Nephron progenitor cell (in vitro differentiated cells): ENCODE results near the gene MSI2.

Experiments
- DNase-seq: peaks from one replicate; pipeline ENCODE4 v3.0.0; 2021
- H3K27ac Mint-ChIP-seq: 2 replicates; pipeline ENCODE4 v1.8.0; 2021; ENCODE audit warnings: mild to moderate bottlenecking, moderate library complexity, mixed read lengths
- H3K27me3 Mint-ChIP-seq: 2 replicates; pipeline ENCODE4 v1.8.0; 2021; ENCODE audit warnings: mild to moderate bottlenecking, low read depth, mixed read lengths; ENCODE audit not compliant: poor library complexity
- H3K36me3 Mint-ChIP-seq: 2 replicates; pipeline ENCODE4 v1.8.0; 2021; ENCODE audit warnings: low read depth, mixed read lengths
- H3K4me1 Mint-ChIP-seq: 2 replicates; pipeline ENCODE4 v1.8.0; 2021; ENCODE audit warnings: mixed read lengths
- H3K4me3 Mint-ChIP-seq: 2 replicates; pipeline ENCODE4 v1.8.0; 2021; ENCODE audit warnings: mild to moderate bottlenecking, moderate library complexity, mixed read lengths
- H3K9me3 Mint-ChIP-seq: 2 replicates; pipeline ENCODE4 v1.8.0; 2021; ENCODE audit warnings: mild to moderate bottlenecking, moderate library complexity, mixed read lengths
- TF ChIP-seq, protein P1 (sequence below): fragments of 200-600 bp; sonication (generic); IDR thresholded peaks from 2 replicates; pipeline ENCODE4 v1.5.0; 2021; ENCODE audit warnings: antibody characterized with exemption

MSI2 gene

DNA sequence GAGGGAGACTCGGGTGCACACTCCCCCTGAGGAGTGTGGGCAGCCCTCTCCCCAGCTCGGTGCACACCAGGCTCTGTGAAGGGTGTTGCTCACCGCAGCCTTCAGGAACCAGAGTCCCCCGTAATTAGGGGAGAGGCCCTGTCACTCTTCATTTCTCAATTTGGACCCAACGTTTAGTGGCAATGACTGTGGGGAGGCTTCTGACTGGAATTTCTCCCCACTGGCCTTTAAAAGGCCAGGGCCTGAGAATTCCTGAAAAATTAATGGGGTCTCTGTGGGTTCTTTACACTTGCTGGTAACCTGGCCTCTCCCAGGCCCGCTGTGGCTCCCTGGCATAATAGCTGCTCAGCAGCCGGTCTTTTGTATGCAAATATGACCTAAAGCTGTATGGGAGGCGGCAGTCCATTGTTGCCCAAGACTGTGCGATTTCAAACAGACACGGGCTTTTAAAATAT is 209.7 kb downstream of the MSI2 start:
- peaks cover 8% of the 10 kb centered on the region for H3K27me3 Mint-ChIP-seq
- H3K4me1 Mint-ChIP-seq = peaks cover 97% of the 10 kb centered on the region
- no peak for DNase-seq
- TF ChIP-seq, protein P1, sequence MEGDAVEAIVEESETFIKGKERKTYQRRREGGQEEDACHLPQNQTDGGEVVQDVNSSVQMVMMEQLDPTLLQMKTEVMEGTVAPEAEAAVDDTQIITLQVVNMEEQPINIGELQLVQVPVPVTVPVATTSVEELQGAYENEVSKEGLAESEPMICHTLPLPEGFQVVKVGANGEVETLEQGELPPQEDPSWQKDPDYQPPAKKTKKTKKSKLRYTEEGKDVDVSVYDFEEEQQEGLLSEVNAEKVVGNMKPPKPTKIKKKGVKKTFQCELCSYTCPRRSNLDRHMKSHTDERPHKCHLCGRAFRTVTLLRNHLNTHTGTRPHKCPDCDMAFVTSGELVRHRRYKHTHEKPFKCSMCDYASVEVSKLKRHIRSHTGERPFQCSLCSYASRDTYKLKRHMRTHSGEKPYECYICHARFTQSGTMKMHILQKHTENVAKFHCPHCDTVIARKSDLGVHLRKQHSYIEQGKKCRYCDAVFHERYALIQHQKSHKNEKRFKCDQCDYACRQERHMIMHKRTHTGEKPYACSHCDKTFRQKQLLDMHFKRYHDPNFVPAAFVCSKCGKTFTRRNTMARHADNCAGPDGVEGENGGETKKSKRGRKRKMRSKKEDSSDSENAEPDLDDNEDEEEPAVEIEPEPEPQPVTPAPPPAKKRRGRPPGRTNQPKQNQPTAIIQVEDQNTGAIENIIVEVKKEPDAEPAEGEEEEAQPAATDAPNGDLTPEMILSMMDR = no peak
- H3K27ac Mint-ChIP-seq = peak overlapping the region; percentile 59
- H3K9me3 Mint-ChIP-seq = no peaks in the 10 kb centered on the region
- H3K36me3 Mint-ChIP-seq = peaks cover 25% of the 10 kb centered on the region
- no peak overlapping the region for H3K4me3 Mint-ChIP-seq

DNA sequence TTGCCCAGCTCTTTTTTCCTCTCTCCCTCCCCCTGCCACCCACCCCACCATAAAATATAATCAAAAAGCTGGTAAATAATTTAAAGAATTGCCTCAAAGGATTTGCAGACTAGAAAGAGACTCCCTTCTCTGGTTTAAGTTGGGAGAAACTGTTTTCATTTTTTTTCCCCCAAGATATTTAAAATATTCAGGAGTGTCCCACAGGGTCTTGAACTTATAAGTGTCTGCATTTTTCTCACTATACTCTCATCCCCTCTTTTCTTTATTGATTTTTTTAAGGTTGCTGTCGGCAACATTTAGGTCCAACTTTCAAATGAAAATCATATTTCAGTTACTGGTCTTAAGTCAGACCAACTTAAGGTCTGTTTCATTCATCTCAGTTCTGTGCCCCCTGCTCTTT is 210.2 kb downstream of the MSI2 start:
- Mint-ChIP-seq H3K4me1 (peaks cover 99% of the 10 kb centered on the region), H3K36me3 (peaks cover 23% of the 10 kb centered on the region), H3K27ac (peak overlapping the region; percentile 92), H3K9me3 (no peaks in the 10 kb centered on the region), H3K4me3 (no peak overlapping the region), H3K27me3 (peaks cover 8% of the 10 kb centered on the region)
- TF ChIP-seq, protein P1 = no peak
- DNase-seq = no peak

DNA sequence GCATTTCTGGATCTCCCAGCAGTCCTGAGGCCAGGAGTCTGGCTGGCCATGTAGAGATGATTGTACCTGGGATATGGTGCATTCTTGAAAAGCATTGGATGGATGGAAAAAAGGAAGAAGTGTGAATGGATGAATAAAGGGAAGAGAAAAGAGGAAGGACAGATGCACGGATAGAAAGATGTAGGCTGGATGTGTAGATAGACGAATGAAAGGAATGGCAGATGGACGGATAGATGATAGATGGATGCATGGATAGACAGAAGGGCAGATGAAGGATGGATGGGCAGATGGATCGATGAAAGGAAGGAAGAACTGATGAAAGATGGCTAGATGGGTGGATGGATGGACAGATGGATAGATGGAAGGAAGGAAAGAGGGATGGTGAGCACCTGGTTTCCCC is 210.9 kb downstream of the MSI2 start:
- no peak for DNase-seq
- peak overlapping the region; percentile 14 for H3K27ac Mint-ChIP-seq
- H3K4me1 Mint-ChIP-seq = peaks cover 99% of the 10 kb centered on the region
- H3K27me3 Mint-ChIP-seq = peaks cover 2% of the 10 kb centered on the region
- TF ChIP-seq, protein P1 = no peak
- peaks cover 16% of the 10 kb centered on the region for H3K36me3 Mint-ChIP-seq
- H3K4me3 Mint-ChIP-seq = peak overlapping the region; percentile 3
- no peaks in the 10 kb centered on the region for H3K9me3 Mint-ChIP-seq

DNA sequence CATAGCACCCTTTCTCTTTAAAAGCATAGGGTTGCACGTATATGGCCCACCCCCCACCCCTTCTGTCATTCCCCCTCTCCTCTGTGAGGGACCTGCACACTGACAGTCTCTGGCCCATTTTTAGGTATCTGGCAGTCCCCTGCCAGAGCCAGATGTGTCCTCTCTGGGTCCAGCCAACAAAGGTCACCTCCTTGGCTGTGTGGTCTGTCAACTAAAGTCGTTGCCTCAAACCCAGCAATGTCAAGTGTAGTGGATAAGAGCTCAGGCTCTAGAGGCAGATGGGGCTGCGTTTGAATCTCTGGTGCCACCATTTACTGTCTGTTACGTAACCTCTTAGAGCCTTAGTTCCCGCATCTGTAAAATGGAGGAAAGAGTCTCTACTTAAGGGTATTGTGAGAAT is 211.5 kb downstream of the MSI2 start:
- Mint-ChIP-seq H3K4me3 (no peak overlapping the region), H3K27me3 (peaks cover 2% of the 10 kb centered on the region), H3K36me3 (peaks cover 13% of the 10 kb centered on the region), H3K27ac (peak overlapping the region; percentile 80), H3K4me1 (peaks cover 99% of the 10 kb centered on the region), H3K9me3 (no peaks in the 10 kb centered on the region)
- no peak for DNase-seq
- TF ChIP-seq, protein P1 = no peak

DNA sequence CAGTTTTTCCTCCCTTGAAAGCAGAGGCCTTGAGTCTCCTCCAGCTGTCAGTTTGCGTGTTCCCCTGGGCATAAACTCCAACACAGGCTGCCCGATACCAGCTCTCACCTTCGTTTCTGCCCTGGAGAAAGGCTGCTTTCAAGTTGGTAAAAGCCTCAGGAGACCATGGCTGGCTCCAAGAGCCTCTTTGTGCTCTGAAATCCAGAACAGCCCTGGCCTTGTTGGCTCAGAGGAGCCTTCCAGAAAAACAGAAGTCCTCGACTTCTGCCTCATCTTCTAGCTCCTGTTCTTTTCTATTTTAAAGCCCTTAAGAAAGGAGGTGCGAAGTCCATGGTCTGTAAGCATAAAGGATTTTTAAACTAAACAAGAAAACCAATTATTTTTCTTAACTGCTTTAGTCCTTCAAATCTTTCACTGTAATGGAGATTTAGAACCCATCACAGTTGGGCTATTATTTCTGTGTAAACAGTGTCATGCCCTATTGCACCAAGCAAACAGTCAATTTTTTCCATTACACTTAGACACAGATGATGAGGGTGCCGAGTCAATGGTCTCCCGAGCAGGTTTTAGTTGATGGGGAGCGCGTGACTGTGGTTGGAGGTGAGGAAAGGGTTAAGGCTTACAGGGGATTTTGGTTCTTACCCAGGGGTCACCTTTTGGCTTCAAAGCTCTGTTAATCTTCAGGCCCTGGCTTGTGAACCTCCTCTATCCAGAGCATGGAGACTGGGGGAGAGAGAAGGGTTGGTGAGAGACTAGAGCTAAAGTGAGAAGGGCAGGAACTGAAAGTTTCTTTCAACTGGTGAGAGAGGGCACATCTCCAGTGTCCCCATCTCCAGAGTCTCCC is 212.8 kb downstream of the MSI2 start:
- Mint-ChIP-seq H3K4me3 (no peak overlapping the region), H3K9me3 (no peaks in the 10 kb centered on the region), H3K4me1 (peaks cover 99% of the 10 kb centered on the region), H3K27me3 (no peaks in the 10 kb centered on the region), H3K36me3 (peaks cover 11% of the 10 kb centered on the region), H3K27ac (peak overlapping the region; percentile 97)
- TF ChIP-seq, protein P1 = no peak
- no peak for DNase-seq

DNA sequence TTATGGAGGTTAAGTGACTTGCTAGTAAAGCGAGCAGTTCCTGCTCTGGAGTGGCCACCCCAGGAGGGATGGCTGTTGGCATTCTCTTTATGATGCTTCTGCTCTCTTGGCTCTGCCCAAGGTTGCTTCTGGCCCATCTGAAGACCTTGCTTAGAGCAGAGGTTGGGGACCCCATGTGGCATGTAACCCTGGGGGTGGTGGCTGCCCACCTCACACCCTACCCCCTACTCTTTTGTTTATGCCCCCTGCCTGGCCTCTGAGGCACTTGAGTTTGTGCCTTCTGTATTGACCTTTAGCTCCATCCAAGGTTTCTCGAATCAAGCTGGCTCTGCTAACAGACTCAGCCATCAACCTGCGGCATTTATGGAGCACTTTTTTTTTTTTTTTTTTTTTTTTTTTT is 214.6 kb downstream of the MSI2 start:
- H3K4me3 Mint-ChIP-seq = no peak overlapping the region
- no peaks in the 10 kb centered on the region for H3K9me3 Mint-ChIP-seq
- no peak for DNase-seq
- H3K27me3 Mint-ChIP-seq = no peaks in the 10 kb centered on the region
- peaks cover 99% of the 10 kb centered on the region for H3K4me1 Mint-ChIP-seq
- peaks cover 17% of the 10 kb centered on the region for H3K36me3 Mint-ChIP-seq
- H3K27ac Mint-ChIP-seq = no peak overlapping the region
- TF ChIP-seq, protein P1 = no peak
